PC-3 (cell line): ENCODE data around the gene MRPS30.

Experiments used
- CTCF ChIP-seq: fragments of 300-600 bp; sonication (generic); conservative IDR thresholded peaks from 2 replicates; pipeline ENCODE4 v1.5.1; 2017; ENCODE audit warnings: antibody characterized with exemption, low read depth, mild to moderate bottlenecking, low read length
- EZH2 ChIP-seq: fragments of 300-600 bp; sonication (generic); IDR thresholded peaks from one replicate; pipeline ENCODE4 v1.6.1; 2017; ENCODE audit warnings: antibody characterized with exemption, mild to moderate bottlenecking, low read length; ENCODE audit not compliant: unreplicated experiment

- TF ChIP-seq EZH2 (no peak), CTCF (peak; percentile 90)
Measured at GRCh38 chr5:44862808-44863207, 54.1 kb downstream of the MRPS30 start.
